ENCODE data around the gene TREM2.

The TREM2 gene

GRCh38 chr6:41182069-41183034 lies 19.4 kb upstream of the TREM2 start:
- peak; percentile 22 for DNase-seq

GRCh38 chr6:41181566-41181965 lies 18.6 kb upstream of the TREM2 start:
- no peak for DNase-seq

- DNase-seq = no peak
Measured at GRCh38 chr6:41179163-41179562, 16.2 kb upstream of the TREM2 start.

- no peak for DNase-seq
Measured at GRCh38 chr6:41177695-41178094, 14.8 kb upstream of the TREM2 start.

- DNase-seq = no peak
Measured at GRCh38 chr6:41177287-41177686, 14.4 kb upstream of the TREM2 start.

- DNase-seq = no peak
Measured at GRCh38 chr6:41176189-41176588, 13.3 kb upstream of the TREM2 start.

GRCh38 chr6:41175084-41175483 lies 12.2 kb upstream of the TREM2 start:
- DNase-seq = no peak

- DNase-seq = no peak
Measured at GRCh38 chr6:41174610-41175009, 11.7 kb upstream of the TREM2 start.

- DNase-seq = no peak
Measured at GRCh38 chr6:41171908-41172307, 9.0 kb upstream of the TREM2 start.

- no peak for DNase-seq
Measured at GRCh38 chr6:41170547-41171160, 7.7 kb upstream of the TREM2 start.

- DNase-seq = no peak
Measured at GRCh38 chr6:41167173-41167963, 4.5 kb upstream of the TREM2 start.

- DNase-seq = no peak
Measured at GRCh38 chr6:41164551-41165120, 1.7 kb upstream of the TREM2 start.

- no peak for DNase-seq
Measured at GRCh38 chr6:41163419-41163717, 452 bp upstream of the TREM2 start.

GRCh38 chr6:41161851-41162552 lies 914 bp downstream of the TREM2 start:
- no peak for DNase-seq

GRCh38 chr6:41161380-41161779 lies 1.5 kb downstream of the TREM2 start:
- no peak for DNase-seq

GRCh38 chr6:41160933-41161332 lies 2.0 kb downstream of the TREM2 start:
- no peak for DNase-seq

- DNase-seq = peak; percentile 83
Measured at GRCh38 chr6:41159415-41160082, 3.4 kb downstream of the TREM2 start.

- no peak for DNase-seq
Measured at GRCh38 chr6:41157323-41157722, 5.6 kb downstream of the TREM2 start.

GRCh38 chr6:41156771-41157170 lies 6.1 kb downstream of the TREM2 start:
- DNase-seq = no peak

GRCh38 chr6:41156001-41156400 lies 6.9 kb downstream of the TREM2 start:
- DNase-seq = no peak

- DNase-seq = no peak
Measured at GRCh38 chr6:41155132-41155805, 7.6 kb downstream of the TREM2 start.
